ENCODE measurements around the gene DUSP15.

DUSP15 gene

GRCh38 chr20:31890646-31891045 lies 20.3 kb upstream of the DUSP15 start:
- no peak for DNase-seq

GRCh38 chr20:31883829-31884228 lies 13.5 kb upstream of the DUSP15 start:
- no peak for DNase-seq

DNA sequence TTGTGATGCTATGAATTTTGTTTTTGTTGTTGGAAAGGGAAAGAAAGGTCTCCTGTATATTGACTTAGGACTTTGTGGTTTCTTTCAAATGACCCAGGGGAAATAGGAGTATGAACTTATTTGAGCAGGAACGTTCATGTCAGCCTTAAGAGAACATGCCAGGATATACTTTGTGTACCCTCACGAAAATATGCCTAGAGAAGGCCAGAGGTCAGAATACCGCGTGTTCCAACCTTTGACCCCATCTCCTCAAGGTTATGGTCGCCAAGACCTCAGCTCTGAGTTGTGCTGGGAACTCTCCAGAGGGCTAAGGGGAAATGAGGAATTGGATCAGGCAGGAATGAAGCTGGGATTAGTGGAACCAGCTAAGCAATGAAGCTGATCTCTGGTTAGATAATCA lies 11.6 kb upstream of the DUSP15 start:
- DNase-seq = no peak

DNA sequence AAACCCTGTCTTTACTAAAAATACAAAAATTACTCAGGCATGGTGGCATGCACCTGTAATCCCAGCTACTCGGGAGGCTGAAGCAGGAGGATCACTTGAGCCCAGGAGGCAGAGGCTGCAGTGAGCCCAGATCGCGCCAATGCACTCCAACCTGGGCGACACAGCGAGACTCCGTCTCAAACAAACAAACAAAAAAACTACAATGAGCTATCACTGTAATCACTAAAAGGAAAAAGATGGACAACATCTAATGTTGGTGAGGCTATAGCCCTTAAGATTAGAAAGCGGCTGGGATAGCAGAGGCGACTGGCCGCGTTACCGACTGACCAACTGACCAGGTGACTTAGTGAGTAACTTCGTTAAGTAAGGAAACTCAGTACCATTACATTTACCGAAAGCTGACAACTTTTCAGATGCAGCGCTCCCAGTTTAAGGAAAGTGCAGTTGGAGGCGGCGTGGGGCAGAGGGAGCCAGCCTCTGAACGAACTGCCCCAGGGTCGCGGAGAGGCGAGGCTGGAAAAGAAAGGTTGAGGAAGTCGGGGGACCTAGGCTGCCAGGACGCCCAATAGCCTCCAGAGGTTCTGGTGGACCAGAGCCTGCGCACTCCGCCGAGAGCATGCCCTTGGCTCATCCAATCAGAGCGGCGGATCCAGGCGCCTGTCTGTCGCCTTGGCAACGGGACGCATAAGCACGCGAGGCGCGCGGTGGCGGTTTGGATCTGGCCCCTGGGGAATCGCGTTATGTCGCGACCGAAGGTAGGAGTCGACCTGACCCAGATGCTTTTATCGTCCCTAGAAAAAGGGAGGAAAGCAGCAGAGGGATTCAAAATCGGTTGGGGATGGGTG lies 9.0 kb upstream of the DUSP15 start:
- peak; percentile 61 for DNase-seq

DNA sequence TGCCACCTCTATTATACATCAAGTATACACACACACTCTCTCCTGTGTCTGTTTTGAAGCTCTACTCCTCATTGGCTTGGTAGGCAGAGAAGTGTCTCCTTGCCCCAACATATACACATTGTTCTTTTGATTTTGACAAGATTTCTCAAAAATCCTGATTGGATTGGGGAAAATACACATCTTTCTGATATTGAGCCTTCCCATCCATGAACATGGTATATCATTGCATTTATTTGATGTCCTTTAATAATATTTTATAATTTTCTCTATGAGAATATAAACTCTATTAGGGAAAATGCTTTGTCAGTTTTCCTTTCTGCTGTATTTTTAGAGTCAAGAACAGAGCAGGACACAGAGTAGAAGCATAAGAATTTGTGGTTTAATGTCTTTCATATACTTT lies 7.4 kb upstream of the DUSP15 start:
- no peak for DNase-seq

GRCh38 chr20:31875671-31876070 lies 5.3 kb upstream of the DUSP15 start:
- DNase-seq = no peak

- DNase-seq = no peak
Observed at GRCh38 chr20:31872406-31872805, 2.1 kb upstream of the DUSP15 start.

DNA sequence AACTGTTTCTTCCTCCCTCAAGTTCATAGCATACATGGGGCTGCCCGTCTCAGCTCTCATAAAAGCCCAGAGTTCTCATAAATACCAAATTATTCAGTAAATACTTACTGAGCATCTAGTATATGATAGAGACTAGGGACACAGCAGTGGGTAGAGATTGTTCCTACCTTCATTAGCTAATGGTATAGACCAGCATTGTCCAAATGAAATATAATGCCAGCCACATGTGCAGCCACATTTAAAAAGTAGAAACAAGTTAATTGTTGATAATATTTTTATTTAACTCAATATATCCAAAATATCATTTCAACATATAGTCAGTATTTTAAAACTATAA lies 1.3 kb upstream of the DUSP15 start:
- no peak for DNase-seq

DNA sequence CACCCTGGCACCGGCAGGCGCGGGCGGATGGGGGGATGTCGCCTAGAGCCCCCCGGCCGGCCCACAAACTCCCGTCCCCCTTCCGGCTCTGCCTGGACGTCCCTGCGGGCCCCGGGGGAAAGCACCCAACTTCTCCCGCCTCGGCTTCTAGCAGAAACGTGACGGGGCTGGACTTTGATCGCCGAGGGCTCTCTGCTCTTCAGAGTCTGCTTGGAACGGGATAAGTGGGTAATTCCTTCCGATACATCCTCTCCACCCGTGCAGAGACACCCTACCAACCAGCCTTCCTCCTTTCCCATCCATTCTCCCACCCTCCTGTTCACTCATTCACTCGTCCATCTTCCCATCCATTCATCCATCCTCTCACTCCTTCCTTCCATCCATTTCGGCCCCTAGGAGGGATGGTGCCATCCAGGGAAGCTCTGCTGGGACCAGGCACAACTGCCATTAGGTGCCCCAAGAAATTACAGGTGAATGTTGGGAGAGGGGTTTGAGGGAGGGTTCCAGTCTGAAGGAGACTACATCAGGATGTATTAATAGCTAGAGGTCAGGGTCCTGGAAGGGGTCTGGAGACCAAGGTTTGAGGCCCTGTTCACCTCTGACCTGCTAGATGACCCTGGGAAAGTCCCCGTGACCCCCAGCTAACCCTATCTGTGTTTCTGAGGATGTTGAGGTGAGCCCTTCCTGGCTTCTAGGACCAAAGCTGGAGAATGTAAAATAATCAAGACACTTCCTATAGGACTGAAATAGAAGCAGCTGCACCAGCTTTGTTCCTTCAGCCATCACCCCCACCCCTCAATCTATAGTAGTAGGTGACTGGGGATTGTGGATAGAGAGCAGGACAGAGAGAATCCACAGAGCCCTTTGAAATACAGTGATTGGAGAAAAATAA lies 645 bp upstream of the DUSP15 start:
- no peak for DNase-seq

GRCh38 chr20:31869673-31869941 lies 720 bp downstream of the DUSP15 start:
- DNase-seq = no peak

DNA sequence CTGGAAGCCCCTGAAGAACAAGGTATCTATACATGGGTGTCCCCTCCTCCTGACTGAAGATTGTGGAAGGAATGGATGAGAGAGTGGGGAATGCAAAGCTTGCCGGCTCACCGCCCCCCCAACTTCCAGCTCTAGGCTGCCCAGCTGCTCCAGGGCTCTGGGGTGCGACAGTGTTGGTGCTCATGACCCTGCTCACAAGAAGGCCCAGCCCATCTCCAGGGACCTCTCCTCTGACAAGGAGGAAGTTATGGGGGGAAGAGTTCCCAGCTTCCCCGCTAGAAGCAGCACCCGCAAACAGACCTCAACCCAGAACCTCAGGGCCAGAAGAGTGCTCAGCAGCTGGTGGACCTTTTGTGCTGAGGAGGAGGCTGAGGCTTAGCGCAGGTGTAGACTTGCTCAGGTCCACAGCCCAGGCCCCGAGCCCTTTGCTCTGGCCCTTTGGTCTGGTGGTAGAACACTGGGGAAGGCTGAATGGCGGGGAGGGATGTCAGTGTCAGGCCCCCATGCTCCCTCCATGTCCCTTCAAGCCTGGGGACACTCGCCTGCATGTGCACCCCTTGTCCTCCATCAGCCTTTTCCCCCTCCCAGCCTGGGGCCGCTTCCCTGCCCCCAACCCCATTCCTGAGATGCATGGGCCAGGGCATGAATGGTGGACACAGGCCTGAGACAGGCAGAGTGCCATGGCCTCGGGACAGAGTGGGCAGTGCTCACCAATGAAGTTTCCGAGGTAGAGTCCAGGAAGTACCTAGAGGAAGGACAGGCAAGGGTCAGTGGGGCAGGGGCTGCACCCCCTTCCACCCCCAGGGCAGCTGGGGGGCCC lies 1.3 kb downstream of the DUSP15 start:
- DNase-seq = no peak

DNA sequence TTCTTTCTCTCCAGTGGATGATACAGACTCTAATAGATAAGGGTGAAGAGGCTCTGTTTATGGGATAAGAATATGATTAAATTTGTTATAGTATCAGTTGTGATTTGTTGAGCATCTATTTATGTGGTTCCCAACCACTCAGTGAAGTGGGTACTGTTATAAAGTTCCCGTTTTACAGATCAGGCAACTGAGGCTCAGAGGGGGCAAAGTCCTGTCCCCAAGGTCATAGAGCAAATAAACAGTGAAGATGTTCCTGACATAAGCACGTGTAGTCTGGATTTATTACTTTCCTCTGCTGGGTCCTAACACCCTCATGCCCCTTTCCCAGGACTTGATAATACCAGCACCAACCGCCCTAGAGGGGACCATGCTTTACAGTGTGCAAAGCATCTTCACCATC lies 4.1 kb downstream of the DUSP15 start:
- DNase-seq = no peak

DNA sequence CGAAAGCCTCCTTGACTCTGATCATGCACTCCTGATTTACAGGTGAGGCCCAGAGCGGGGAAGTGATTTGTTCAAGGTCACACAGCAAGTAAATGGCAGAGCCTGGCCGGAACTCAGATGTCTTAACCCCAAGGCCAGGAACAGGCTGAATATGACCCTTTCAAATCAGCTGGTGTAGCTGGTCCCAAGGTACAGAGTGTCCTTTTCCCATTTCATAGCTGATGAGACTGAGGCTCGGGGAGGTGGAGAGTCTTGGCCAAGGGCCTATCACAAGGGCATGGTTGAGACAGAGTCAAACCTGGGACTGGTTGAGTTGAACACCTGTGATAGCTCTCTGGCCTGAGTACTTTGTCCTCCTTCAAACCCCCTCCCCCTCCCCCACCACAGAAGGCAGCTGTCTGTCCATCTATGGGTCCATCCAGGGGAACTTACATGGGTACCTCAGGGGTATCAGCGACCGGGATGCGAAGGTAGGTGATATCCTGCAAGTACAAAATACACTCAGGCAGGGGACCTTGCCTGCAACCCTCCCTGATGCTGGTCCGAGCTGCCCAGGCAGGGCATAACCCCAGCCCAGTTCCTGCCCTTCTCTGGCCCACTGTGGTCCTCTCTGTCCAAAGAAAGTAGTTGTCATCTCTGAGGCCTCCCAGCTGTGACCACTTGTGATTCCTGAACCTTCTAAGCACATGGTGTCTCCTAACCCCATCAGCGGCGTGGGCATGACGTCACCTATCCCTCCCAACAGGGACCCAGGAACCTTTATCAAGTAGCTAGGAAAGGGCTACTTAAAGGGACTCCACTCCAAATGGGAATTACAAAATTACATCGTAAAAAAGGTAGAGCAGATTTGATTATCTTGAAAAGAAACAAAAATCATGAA lies 5.6 kb downstream of the DUSP15 start:
- DNase-seq = no peak

- DNase-seq = no peak
Observed at GRCh38 chr20:31863296-31864085, 6.8 kb downstream of the DUSP15 start.

DNA sequence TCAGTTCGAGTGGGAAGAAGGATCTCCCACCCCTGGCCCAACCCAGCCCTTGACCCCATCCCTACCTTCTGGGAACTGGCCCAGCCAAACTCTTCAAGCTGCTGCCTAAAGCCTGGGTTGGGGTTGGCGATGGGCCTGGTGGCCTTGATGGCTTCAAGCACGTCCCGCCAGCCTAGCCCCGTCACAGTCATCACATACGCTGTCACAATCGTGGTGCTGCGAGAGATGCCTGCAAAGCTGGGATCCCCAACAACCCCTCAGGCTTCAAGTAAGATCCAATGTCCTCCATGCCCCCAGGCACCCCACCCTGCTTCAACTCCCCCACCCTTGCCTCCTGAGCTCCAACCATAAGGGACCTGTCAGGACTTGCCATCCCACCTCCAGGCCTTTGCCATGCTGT lies 7.8 kb downstream of the DUSP15 start:
- DNase-seq = no peak

DNA sequence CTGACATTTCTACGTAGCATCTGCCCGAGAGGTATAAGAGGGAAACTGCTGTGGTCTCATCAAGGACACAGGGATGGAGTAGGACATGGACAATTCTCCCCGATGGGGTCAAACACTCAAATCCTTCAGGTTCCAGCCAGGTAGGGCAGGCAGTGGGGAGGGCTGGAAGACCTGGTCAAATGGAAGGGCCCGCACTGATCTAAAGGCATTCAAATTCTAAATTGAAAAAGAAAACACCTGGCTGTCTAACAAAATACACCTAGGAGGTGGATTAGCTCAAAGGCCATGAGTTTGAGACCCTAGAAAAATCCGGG lies 8.2 kb downstream of the DUSP15 start:
- no peak for DNase-seq

- no peak for DNase-seq
Observed at GRCh38 chr20:31861385-31862156, 8.8 kb downstream of the DUSP15 start.

GRCh38 chr20:31861135-31861384 lies 9.3 kb downstream of the DUSP15 start:
- DNase-seq = no peak

DNA sequence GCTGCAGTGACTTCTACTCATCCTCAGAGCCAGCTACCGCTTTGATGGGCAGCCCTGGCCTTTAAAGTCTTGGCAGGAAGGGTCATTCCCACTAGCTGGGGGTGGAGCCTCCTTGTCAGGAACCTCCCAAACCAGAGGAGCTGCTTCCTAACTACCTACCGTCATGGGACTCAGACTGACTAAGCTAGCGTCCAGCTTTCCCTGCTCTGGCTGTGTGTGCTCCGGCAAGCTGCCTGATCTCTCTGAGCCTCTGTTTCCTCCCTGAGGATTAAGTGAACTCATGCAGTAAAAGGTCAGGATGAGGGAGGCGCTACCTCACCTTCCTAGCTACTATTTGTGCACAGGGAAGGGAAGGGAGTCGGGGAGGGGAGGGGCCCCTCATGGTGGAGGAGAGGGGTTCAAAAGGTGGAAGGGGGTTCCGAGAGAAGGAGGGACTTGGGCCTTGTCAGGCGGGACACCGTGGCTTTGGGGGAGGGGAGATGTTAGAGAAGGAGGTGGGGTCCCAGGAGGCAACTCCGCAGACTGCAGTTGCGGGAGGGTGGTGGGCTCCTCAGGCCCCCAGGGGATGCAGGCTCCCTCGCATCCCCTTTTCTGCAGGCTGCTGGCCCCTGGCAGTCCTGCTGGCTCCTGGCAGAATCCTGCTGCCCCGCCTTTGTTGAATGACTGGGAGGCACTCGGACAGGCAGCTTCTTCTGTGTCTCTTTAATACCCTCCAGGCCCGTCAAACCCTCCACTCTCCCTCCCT lies 9.8 kb downstream of the DUSP15 start:
- no peak for DNase-seq

- no peak for DNase-seq
Observed at GRCh38 chr20:31859998-31860380, 10.3 kb downstream of the DUSP15 start.
